ENCODE results near the gene ELAVL2. TPM values are rescaled to one million over a fixed set of nuclear protein-coding genes. Genes with fewer than 3 reads are reported as not detected.

The ELAVL2 gene
- total RNA-seq, 1 experiment from 2014 or later, result 16.8 TPM

GRCh38 chr9:23686896-23687295 is 139.1 kb downstream of the ELAVL2 start:
- no peaks in the 10 kb centered on the region for H3K23me2 ChIP-seq (ENCODE audit: insufficient read length, low read depth, low read length, poor library complexity, severe bottlenecking)
- H2AFZ ChIP-seq (ENCODE audit: low read length), result no peak overlapping the region
- H4K91ac ChIP-seq (ENCODE audit: insufficient read length, low read depth, low read length), result no peak overlapping the region
- no peak overlapping the region for H2BK5ac ChIP-seq (ENCODE audit: insufficient read length, low read length)
- no peak overlapping the region for H2BK20ac ChIP-seq (ENCODE audit: low read depth, low read length, poor library complexity, severe bottlenecking)
- no peak overlapping the region for H2AK5ac ChIP-seq (ENCODE audit: insufficient read length, low read length)
- no peak overlapping the region for H3K18ac ChIP-seq (ENCODE audit: insufficient read length, low read depth, low read length)
- H2BK120ac ChIP-seq (ENCODE audit: low read depth, low read length, poor library complexity, severe bottlenecking), result no peak overlapping the region
- no peak overlapping the region for H3K23ac ChIP-seq (ENCODE audit: insufficient read length, low read depth, low read length)
- WGBS (ENCODE audit: extremely low coverage, insufficient read length, low lambda C conversion rate), result no CpG with 5 or more reads among the region's 1 CpG
- H4K5ac ChIP-seq (ENCODE audit: insufficient read length, low read depth, low read length), result no peak overlapping the region
- H3K56ac ChIP-seq (ENCODE audit: insufficient read length, low read depth, low read length), result no peak overlapping the region
- H3T11ph ChIP-seq (ENCODE audit: low read length), result no peak overlapping the region
- H3K9me3 ChIP-seq (ENCODE audit: control insufficient read depth, low read depth, low read length), result no peaks in the 10 kb centered on the region
- Mint-ChIP-seq H3K4me1 (peaks cover 54 to 71% of the 10 kb centered on the region in 2 experiments), H3K27me3 (ENCODE audit: low read depth) (no peaks in the 10 kb centered on the region), H3K4me3 (no peak overlapping the region; a peak in 1 of 5 replicates), H3K9me3 (no peaks in the 10 kb centered on the region), H3K36me3 (ENCODE audit: insufficient read depth in 1 of 3, low read depth in 3 of 3) (peaks cover 0 to 14% (median 2%) of the 10 kb centered on the region in 3 experiments; a peak in 5 of 7 replicates), H3K27ac (peak overlapping the region in 1 of 3 experiments; percentile 84; a peak in 2 of 7 replicates)
- no peak overlapping the region for H3K4me2 ChIP-seq (ENCODE audit: insufficient read depth, insufficient read length, low read length)
- no peaks in the 10 kb centered on the region for H4K20me1 ChIP-seq (ENCODE audit: control insufficient read depth, insufficient read depth, insufficient read length)
- no peak overlapping the region for H3K9ac ChIP-seq (ENCODE audit: extremely low read depth, insufficient read length, low read length)
- TF ChIP-seq CTCF (conservative IDR thresholded peaks at IDR 0.05), result no peak
- no peaks in the 10 kb centered on the region for H3K79me1 ChIP-seq (ENCODE audit: insufficient read depth, low read depth, low read length, poor library complexity, severe bottlenecking)
- no peak overlapping the region for H4K8ac ChIP-seq (replicated peaks; ENCODE audit: insufficient read length, low read depth, low read length)
- no peak overlapping the region for H3K27ac ChIP-seq (ENCODE audit: insufficient read length, low read depth, low read length)
- H3K27me3 ChIP-seq (ENCODE audit: insufficient read depth, low read length), result no peaks in the 10 kb centered on the region
- H3K14ac ChIP-seq (ENCODE audit: insufficient read depth, low read length), result no peak overlapping the region
- no peak overlapping the region for H2BK15ac ChIP-seq (ENCODE audit: low read depth, low read length)
- peaks cover 13% of the 10 kb centered on the region; the same call in 1 of the 2 replicates for H3K4me1 ChIP-seq (ENCODE audit: insufficient read depth, low read length)
- no peak overlapping the region for H3K4ac ChIP-seq (ENCODE audit: low read depth, low read length)
- peaks cover under 1% of the 10 kb centered on the region; the same call in 1 of the 2 replicates for H3K79me2 ChIP-seq (ENCODE audit: insufficient read depth, low read length)
- DNase-seq, result no peak
- no peak overlapping the region for H2BK12ac ChIP-seq (ENCODE audit: insufficient read length, low read depth, low read length)
